Eye (tissue), 1 donor: Measurements from ENCODE around the gene DENND1B.
"Not testable (repeated sequence)": the region's sequence is repeated elsewhere in the genome, so short reads cannot be mapped to it uniquely, and the experiment has no call there.

ENCODE experiments used
- DNase-seq: peaks from one replicate; pipeline ENCODE4 v3.0.0-alpha.2; 2015

DENND1B gene

DNA sequence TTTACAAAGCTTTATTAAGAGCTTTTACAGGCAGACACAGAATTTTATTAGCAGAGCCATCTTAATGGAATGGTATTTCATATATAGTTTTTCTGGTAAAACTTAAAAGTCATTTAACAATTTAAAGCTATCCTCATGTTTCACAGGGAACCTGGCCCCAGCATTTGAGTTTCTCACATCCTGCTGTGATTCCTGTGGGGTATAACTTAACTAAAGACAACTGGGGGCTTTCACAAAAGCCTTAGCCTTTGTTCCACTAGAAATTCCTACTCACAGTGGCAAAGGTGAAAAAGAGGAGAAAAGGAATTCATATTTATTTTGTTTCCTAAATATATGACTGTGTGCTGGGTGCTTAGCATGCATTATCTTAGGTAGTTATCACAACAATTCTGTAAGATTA, 233.9 kb downstream of the DENND1B start:
- DNase-seq, result no peak

DNA sequence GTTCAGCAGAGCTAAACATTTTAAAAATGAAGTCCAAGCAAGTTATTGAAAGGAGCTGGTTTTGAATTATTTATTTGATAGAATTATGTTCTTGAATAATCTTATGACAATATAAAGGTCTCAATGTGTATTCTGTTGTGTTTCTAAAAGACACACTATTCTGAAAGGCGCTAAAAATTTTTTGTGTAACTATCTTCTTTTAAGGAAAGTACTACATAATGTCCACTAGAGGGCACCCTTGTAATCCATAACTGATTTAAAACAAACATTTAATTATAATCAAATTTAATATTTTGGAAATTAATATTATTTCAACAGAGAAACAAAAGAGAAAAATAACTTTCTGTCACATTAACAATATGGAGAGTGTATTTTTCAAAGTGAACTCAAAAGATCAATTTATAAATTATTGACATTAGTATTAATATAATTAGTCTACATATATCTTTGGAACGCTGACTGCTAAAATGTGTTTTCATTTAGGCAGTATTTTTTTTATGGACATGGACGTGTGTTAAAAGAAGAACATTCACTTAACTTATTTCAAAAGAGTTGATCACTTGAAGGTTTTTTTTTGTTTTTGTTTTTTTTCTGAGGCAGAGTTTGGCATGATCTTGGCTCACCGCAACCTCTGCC, 248.4 kb downstream of the DENND1B start:
- DNase-seq, result peak; percentile 50

- DNase-seq, result peak; percentile 74
Observed at GRCh38 chr1:197521118-197521739, 254.1 kb downstream of the DENND1B start.

GRCh38 chr1:197519741-197520334, 255.4 kb downstream of the DENND1B start:
- DNase-seq, result peak; percentile 12

DNA sequence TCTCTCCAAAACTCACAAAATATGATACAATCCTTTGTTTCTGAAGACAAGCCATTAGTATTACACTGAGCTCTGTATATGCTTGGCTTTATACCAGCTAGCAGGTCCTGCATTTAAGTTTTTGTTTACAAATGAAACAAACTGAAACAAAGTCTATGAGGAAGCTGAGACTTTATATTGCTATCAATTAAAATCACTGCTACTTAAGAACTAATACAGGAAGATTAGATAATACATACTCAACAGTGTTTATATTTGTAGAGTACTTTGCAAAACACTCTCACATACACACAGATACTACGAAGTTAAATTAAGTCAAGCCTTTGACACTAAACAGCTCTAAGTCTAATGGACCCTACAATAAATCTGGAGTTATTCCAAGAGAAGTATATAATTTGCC, 259.9 kb downstream of the DENND1B start:
- no peak for DNase-seq

- no peak for DNase-seq
Observed at GRCh38 chr1:197510691-197511378, 264.4 kb downstream of the DENND1B start.

- no peak for DNase-seq
Observed at GRCh38 chr1:197496722-197497121, 278.6 kb downstream of the DENND1B start.

- DNase-seq, result not testable (repeated sequence)
Observed at GRCh38 chr1:197491505-197491904, 283.8 kb downstream of the DENND1B start.

- no peak for DNase-seq
Observed at GRCh38 chr1:197486946-197487345, 288.3 kb downstream of the DENND1B start.

GRCh38 chr1:197485790-197486189, 289.5 kb downstream of the DENND1B start:
- DNase-seq, result peak; percentile 17

- no peak for DNase-seq
Observed at GRCh38 chr1:197481101-197481500, 294.2 kb downstream of the DENND1B start.

DNA sequence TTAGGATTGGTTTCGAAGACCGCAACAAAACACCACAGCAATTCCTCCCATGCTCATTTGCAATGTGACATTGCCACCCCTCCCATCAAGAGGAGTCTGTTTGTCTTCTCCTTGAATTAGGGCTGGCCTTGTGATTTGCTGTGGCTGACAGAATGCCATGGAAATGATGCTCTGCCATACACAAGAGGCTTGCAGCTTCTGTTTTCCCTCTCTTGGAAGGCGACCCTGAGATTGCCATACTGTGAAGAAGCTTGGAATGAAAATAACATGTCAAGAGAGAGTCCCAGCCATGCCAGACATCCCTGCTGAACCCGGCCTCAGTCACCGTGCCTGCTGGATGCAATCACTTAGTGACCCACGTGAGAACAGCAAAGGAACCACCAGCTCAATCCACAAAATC, 294.8 kb downstream of the DENND1B start:
- DNase-seq, result no peak

DNA sequence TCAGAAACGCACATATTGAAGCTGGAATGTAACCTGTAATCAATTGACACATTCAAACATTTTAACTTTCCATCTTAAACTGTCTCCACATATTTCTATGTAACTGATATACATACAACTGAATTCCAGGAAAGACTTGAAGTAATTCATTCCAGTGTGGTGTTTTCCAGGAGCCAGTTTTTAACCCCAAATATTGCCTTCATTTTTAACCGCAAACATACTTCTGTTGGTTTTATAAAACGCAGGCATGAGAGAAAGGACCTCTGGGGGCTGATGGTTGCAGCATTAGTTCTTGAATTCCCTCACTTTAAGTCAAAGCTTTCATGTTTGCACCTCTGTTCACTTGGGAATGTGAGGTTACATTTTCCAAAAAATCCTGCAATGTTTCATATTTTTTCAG, 303.1 kb downstream of the DENND1B start:
- DNase-seq, result no peak

GRCh38 chr1:197471248-197471985, 303.9 kb downstream of the DENND1B start:
- DNase-seq, result peak; percentile 32

DNA sequence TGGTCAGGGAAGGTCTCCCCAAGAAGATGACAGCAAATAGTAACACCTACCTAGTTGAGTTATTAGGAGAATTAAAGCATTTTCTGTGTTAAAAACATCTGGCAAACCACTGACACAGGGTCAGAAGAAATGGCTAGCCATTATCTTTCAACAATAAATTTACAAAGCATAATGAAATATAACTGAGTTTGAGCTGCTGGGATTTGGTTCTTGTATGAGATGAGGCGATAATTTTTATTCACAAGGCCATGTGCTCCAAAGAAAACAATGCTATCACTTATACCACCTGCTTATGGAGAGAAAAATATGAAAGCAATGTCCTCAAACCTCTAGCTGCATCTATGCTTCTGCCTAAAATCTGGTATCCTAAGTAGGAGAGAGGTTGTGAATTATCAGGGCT, 304.9 kb downstream of the DENND1B start:
- no peak for DNase-seq

GRCh38 chr1:197469620-197470210, 305.6 kb downstream of the DENND1B start:
- no peak for DNase-seq

DNA sequence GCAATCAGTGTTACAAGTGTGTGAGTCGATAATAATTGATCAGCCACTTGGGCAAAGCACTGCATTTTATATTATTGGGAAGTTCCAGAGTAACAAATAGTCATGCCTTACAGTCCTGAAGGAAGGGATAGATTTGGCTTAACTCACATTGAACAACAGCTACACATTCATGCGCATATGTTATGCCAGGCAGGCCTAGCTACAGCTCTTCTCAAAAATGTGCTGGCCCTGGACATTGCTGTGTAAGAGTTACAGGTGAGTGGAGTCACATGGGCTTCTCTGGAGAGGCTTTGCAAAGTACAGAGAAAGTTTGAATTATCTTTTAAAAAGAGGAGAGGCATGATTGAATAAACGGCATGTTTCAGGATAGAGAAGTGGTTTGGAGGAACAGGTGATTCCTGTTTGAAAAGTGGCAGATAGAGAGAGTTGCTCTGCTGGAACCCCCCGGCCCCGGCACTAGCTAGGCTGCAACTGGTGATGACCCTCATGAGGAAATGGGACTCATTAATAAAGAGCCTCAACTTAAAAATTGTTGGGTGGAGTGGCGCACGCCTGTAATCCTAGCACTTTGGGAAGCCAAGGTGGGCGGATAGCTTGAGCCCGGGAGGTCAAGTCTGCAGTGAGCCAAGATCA, 306.6 kb downstream of the DENND1B start:
- no peak for DNase-seq

GRCh38 chr1:197467881-197468280, 307.4 kb downstream of the DENND1B start:
- no peak for DNase-seq

DNA sequence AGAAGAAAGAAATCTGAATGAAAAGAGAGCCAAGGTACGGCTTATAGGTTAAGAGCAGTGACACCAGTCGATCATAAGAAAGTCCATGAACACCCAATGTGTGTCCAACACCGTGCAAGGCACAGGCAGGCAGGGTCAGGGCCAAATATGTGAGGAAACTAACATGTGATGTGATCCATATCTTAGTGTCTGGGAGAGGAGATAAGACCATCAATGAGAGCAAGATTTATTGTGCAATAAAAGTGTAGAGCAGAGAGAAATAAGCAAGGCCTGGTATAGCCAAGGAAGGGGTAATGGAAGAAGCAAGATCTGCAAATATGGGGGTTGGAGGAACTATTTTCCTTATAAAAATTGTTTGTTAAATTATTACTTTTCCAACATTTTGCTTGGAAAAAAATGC, 308.5 kb downstream of the DENND1B start:
- DNase-seq, result no peak

DNA sequence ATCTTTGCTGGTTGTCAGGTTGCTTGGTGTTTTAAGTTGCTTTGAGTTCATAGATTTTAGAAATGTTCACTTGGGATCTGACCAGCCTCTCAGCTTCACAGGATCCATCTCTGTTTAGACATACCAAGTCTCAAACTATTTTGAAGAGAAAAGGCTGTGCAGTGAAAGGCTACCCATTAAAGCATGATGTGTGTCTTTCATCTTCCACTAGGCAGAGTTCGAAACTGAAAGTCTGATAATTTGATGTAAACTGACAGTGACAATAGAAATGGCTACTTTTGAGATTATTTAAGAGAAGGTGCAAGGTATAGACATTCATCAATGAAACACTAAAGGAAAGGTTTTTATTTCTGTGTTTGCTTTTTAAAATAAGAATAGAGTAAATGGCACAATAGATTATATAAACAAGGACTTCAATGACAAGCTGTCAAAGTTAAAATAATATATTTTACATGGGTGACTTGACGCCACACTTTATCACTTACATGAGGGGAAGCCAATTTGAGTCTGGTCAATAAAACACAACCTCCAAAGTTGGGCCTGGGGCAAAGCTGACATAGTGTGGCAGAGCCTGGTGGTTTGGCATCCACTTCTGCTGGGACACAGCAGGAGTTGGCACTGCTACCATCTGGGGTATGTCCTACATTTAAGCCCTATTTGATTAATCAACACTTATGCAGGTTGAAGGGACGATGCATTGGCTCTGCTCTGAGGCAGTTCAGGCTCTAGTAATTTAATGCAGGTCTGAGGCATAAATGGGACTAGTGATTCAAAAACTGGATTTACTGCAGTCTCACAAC, 309.6 kb downstream of the DENND1B start:
- DNase-seq, result no peak

- peak; percentile 67 for DNase-seq
Observed at GRCh38 chr1:197464044-197464443, 311.2 kb downstream of the DENND1B start.
